HG02840 (cell line): ENCODE data around the gene LGI4.
"Not testable (repeated sequence)": the region's sequence is repeated elsewhere in the genome, so short reads cannot be mapped to it uniquely, and the experiment has no call there.

Source experiments
- ATAC-seq: cut with Tn5 transposase; IDR thresholded peaks from one replicate; pipeline ENCODE4 v1.9.1; 2021; ENCODE audit warnings: mild to moderate bottlenecking, moderate library complexity, moderate number of reproducible peaks; ENCODE audit not compliant: unreplicated experiment, low FRiP score

The LGI4 gene

GRCh38 chr19:35162471-35163326, 27.8 kb upstream of the LGI4 start:
- no peak for ATAC-seq

- no peak for ATAC-seq
Observed at GRCh38 chr19:35161434-35161743, 26.5 kb upstream of the LGI4 start.

GRCh38 chr19:35160629-35161433, 26.0 kb upstream of the LGI4 start:
- ATAC-seq: no peak

- no peak for ATAC-seq
Observed at GRCh38 chr19:35159606-35160005, 24.7 kb upstream of the LGI4 start.

GRCh38 chr19:35157431-35157830, 22.6 kb upstream of the LGI4 start:
- ATAC-seq: no peak

- no peak for ATAC-seq
Observed at GRCh38 chr19:35156673-35157014, 21.8 kb upstream of the LGI4 start.

- no peak for ATAC-seq
Observed at GRCh38 chr19:35155981-35156672, 21.3 kb upstream of the LGI4 start.

- no peak for ATAC-seq
Observed at GRCh38 chr19:35155441-35155840, 20.6 kb upstream of the LGI4 start.

GRCh38 chr19:35154525-35155406, 19.9 kb upstream of the LGI4 start, which contains the start of gene FXYD5:
Gene FXYD5 (plus strand): TSS chr19:35154735. CDS start chr19:35155551, 816 bp downstream.
- ATAC-seq: no peak

- ATAC-seq: no peak
Observed at GRCh38 chr19:35153701-35154524, 19.1 kb upstream of the LGI4 start.

- not testable (repeated sequence) for ATAC-seq
Observed at GRCh38 chr19:35153129-35153522, 18.3 kb upstream of the LGI4 start.

- ATAC-seq: no peak
Observed at GRCh38 chr19:35151273-35152065, 16.6 kb upstream of the LGI4 start.

GRCh38 chr19:35150445-35150844, 15.6 kb upstream of the LGI4 start:
- no peak for ATAC-seq

GRCh38 chr19:35149463-35149862, 14.6 kb upstream of the LGI4 start:
- ATAC-seq: no peak

GRCh38 chr19:35146746-35147459, 12.0 kb upstream of the LGI4 start:
- no peak for ATAC-seq

GRCh38 chr19:35144600-35145436, 10.0 kb upstream of the LGI4 start:
- ATAC-seq: no peak

GRCh38 chr19:35144259-35144599, 9.4 kb upstream of the LGI4 start:
- ATAC-seq: no peak
